Astrocyte (in vitro differentiated cells and primary cell): Measurements from ENCODE around the gene A1BG. TPM values are rescaled to one million over a fixed set of nuclear protein-coding genes. Genes with fewer than 3 reads are reported as not detected.

Source experiments
- DNase-seq: peaks from one replicate; pipeline ENCODE4 v3.0.0-alpha.2; 2010; ENCODE audit warnings: low read depth
- FAIRE-seq: peaks from 2 replicates; lab custom pipeline; 2011; peaks lifted over from hg19 to GRCh38; lab: Jason Lieb, UNC
- H2AFZ ChIP-seq: 2 replicates; pipeline ENCODE4 v1.6.0; 2012; ENCODE audit warnings: low read depth, low read length, inconsistent platforms
- H3K27ac ChIP-seq: 2 replicates; pipeline ENCODE4 v1.5.1; 2011; ENCODE audit warnings: low read depth, low read length, inconsistent platforms
- H3K27me3 ChIP-seq: 2 replicates; pipeline ENCODE4 v1.6.0; 2011; ENCODE audit warnings: low read length, inconsistent platforms; ENCODE audit not compliant: insufficient read depth
- H3K36me3 ChIP-seq: 2 replicates; pipeline ENCODE4 v1.5.1; 2011; ENCODE audit warnings: low read length, inconsistent platforms; ENCODE audit not compliant: insufficient read depth
- H3K4me1 ChIP-seq: 2 replicates; pipeline ENCODE4 v1.5.1; 2011; ENCODE audit warnings: low read length, inconsistent platforms; ENCODE audit not compliant: insufficient read depth
- H3K4me2 ChIP-seq: 2 replicates; pipeline ENCODE4 v1.6.0; 2012; ENCODE audit warnings: low read length, inconsistent platforms
- H3K4me3 ChIP-seq: 2 replicates; pipeline ENCODE4 v1.5.1; 2011; ENCODE audit warnings: low read depth, mild to moderate bottlenecking, low read length, inconsistent platforms; ENCODE audit not compliant: insufficient read depth
- H3K79me2 ChIP-seq: 2 replicates; pipeline ENCODE4 v1.6.0; 2012; ENCODE audit warnings: mild to moderate bottlenecking, low read length, inconsistent platforms; ENCODE audit not compliant: insufficient read depth
- H3K9ac ChIP-seq: 2 replicates; pipeline ENCODE4 v1.6.0; 2012; ENCODE audit warnings: mild to moderate bottlenecking, low read length, inconsistent platforms
- H3K9me3 ChIP-seq: 2 replicates; pipeline ENCODE4 v1.5.1; 2012; ENCODE audit warnings: low read depth, mild to moderate bottlenecking, low read length, inconsistent platforms; ENCODE audit not compliant: insufficient read depth
- H4K20me1 ChIP-seq: 2 replicates; pipeline ENCODE4 v1.6.0; 2012; ENCODE audit warnings: low read length, inconsistent platforms; ENCODE audit not compliant: insufficient read depth
- H3K27ac Mint-ChIP-seq: one replicate; pipeline ENCODE4 v1.8.0; 2021; ENCODE audit warnings: mild to moderate bottlenecking, mixed read lengths; ENCODE audit not compliant: unreplicated experiment
- H3K27me3 Mint-ChIP-seq: one replicate; pipeline ENCODE4 v1.8.0; 2021; ENCODE audit warnings: low read depth, mixed read lengths; ENCODE audit not compliant: unreplicated experiment
- H3K36me3 Mint-ChIP-seq: one replicate; pipeline ENCODE4 v1.8.0; 2021; ENCODE audit warnings: low read depth, mixed read lengths; ENCODE audit not compliant: unreplicated experiment
- H3K4me1 Mint-ChIP-seq: one replicate; pipeline ENCODE4 v1.8.0; 2021; ENCODE audit warnings: low read depth, mixed read lengths; ENCODE audit not compliant: unreplicated experiment
- H3K4me3 Mint-ChIP-seq: one replicate; pipeline ENCODE4 v1.8.0; 2021; ENCODE audit warnings: mild to moderate bottlenecking, moderate library complexity, mixed read lengths; ENCODE audit not compliant: unreplicated experiment
- H3K9me3 Mint-ChIP-seq: one replicate; pipeline ENCODE4 v1.8.0; 2021; ENCODE audit warnings: mild to moderate bottlenecking, mixed read lengths; ENCODE audit not compliant: unreplicated experiment
- EZH2 ChIP-seq: IDR thresholded peaks from 2 replicates; pipeline ENCODE4 v1.6.1; 2012; ENCODE audit warnings: mild to moderate bottlenecking, low read length, inconsistent platforms; ENCODE audit not compliant: insufficient read depth
- total RNA-seq: library from RNA; stranded (reverse); gene quantifications from 2 replicates; pipeline ENCODE4 v1.2.1, GENCODE V29; 2021
- TF ChIP-seq, protein P1 (sequence below): IDR thresholded peaks from 2 replicates; pipeline ENCODE4 v1.5.1; 2011; ENCODE audit warnings: low read depth, mild to moderate bottlenecking, inconsistent platforms, low read length, moderate library complexity; ENCODE audit not compliant: insufficient read depth

The A1BG gene
- total RNA-seq, 1 donor from 2014 or later: 32.3 TPM

- TF ChIP-seq, protein P1, sequence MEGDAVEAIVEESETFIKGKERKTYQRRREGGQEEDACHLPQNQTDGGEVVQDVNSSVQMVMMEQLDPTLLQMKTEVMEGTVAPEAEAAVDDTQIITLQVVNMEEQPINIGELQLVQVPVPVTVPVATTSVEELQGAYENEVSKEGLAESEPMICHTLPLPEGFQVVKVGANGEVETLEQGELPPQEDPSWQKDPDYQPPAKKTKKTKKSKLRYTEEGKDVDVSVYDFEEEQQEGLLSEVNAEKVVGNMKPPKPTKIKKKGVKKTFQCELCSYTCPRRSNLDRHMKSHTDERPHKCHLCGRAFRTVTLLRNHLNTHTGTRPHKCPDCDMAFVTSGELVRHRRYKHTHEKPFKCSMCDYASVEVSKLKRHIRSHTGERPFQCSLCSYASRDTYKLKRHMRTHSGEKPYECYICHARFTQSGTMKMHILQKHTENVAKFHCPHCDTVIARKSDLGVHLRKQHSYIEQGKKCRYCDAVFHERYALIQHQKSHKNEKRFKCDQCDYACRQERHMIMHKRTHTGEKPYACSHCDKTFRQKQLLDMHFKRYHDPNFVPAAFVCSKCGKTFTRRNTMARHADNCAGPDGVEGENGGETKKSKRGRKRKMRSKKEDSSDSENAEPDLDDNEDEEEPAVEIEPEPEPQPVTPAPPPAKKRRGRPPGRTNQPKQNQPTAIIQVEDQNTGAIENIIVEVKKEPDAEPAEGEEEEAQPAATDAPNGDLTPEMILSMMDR: no peak
- TF ChIP-seq EZH2: peak; percentile 63
- peak overlapping the region; percentile 33 for H3K4me2 ChIP-seq
- Mint-ChIP-seq H3K4me3 (no peak overlapping the region), H3K27ac (no peak overlapping the region), H3K27me3 (no peaks in the 10 kb centered on the region), H3K4me1 (peaks cover 2% of the 10 kb centered on the region), H3K9me3 (no peaks in the 10 kb centered on the region), H3K36me3 (peaks cover 5% of the 10 kb centered on the region)
- no peaks in the 10 kb centered on the region for H3K36me3 ChIP-seq
- no peaks in the 10 kb centered on the region for H3K79me2 ChIP-seq
- no peak overlapping the region for H3K27ac ChIP-seq
- H3K9me3 ChIP-seq: peaks cover 13% of the 10 kb centered on the region
- no peaks in the 10 kb centered on the region for H3K4me1 ChIP-seq
- DNase-seq (no peak), FAIRE-seq (no peak)
- H3K4me3 ChIP-seq: no peak overlapping the region
- no peak overlapping the region for H2AFZ ChIP-seq
- no peaks in the 10 kb centered on the region for H4K20me1 ChIP-seq
- no peak overlapping the region for H3K9ac ChIP-seq
- no peaks in the 10 kb centered on the region for H3K27me3 ChIP-seq
Observed at GRCh38 chr19:58355908-58356765, 2.8 kb upstream of the A1BG start.

- no peak for TF ChIP-seq EZH2
- TF ChIP-seq, protein P1: no peak
- Mint-ChIP-seq H3K36me3 (peaks cover 7% of the 10 kb centered on the region), H3K4me3 (no peak overlapping the region), H3K4me1 (peaks cover 2% of the 10 kb centered on the region), H3K27ac (no peak overlapping the region), H3K27me3 (no peaks in the 10 kb centered on the region), H3K9me3 (no peaks in the 10 kb centered on the region)
- no peak for FAIRE-seq
- Histone ChIP-seq H3K4me3 (no peak overlapping the region), H3K79me2 (no peaks in the 10 kb centered on the region), H3K9me3 (peaks cover 13% of the 10 kb centered on the region), H3K4me1 (peaks cover under 1% of the 10 kb centered on the region), H3K9ac (no peak overlapping the region), H3K4me2 (no peak overlapping the region), H2AFZ (no peak overlapping the region), H3K36me3 (no peaks in the 10 kb centered on the region), H3K27me3 (no peaks in the 10 kb centered on the region), H3K27ac (no peak overlapping the region), H4K20me1 (no peaks in the 10 kb centered on the region)
- no peak for DNase-seq
Observed at GRCh38 chr19:58355215-58355796, 2.0 kb upstream of the A1BG start.
